ENCODE results near the gene PSMG4.
A peak's percentile ranks its signal among the peaks of the same experiment; 100 is the strongest.

The PSMG4 gene

DNA sequence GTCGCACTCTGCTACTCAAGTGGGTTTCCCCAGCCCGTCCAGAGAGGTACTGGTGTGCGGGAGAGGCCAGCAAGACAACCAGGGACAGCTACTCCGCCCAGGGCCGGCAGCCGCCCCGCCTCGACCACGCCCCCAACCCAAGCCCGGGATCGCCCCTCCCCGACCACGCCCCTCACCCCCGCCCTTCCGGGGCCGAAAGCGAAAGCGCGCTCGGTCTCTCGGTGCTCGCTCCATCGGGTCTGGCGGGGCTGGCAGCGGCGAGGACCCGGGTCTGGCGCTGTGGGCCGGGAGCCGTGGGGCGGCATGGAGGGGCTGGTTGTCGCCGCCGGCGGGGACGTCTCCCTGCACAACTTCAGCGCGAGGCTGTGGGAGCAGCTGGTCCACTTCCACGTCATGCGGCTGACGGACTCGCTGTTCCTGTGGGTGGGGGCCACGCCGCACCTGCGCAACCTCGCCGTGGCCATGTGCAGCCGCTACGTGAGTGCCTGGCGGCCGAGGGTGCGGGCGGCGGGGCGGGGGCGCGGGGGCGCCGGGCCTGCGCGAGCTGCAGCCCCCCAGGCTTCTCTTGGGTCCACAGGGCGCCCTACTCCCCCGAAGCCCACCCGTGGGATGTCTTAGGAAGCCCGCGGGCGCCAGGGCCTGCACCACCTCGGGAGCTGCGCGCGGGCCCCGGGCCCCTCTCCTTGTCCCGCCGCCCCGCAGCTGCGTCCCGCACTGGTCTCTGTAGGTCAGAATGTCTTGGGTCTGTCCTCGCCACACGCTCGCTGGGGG, at the start of gene PSMG4:
Gene PSMG4, plus strand, starts transcription at position 228 of the 771 bp plus-strand sequence. Its CDS starts 76 bp downstream, at position 304.
- peak; percentile 88 for DNase-seq (ENCODE audit: low spot score)

GRCh38 chr6:3209114-3210023, 49.4 kb upstream of the PSMG4 start:
- no peak for DNase-seq (ENCODE audit: low spot score)

DNA sequence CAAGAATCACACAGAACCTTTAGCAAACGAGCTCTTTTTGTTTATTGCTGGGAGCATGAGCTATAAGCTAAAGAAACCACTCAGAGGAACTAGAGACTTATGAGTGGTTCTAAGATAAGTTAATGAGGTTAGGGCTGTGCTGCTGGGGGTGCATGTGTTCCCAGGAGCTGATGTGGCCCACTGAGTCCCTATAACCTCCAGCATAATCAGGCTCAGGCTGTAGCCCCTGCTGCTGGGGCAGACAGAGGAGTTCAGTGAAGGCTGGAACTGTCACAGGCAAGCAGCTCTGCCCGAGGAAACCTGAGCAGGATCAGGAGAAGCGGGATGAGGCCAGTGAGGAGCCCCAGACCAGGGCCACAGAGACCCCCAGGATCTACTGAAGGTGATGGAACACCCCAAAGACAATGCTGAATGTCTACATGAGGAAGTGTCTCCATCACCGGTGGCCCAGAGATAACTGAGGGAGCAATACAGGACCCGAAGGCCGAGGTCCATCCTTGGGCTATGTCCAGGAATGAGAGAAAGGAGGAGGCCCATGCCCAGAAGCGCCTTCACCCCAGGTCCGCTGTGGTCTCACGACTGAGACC, 48.6 kb upstream of the PSMG4 start:
- no peak for DNase-seq (ENCODE audit: low spot score)

DNA sequence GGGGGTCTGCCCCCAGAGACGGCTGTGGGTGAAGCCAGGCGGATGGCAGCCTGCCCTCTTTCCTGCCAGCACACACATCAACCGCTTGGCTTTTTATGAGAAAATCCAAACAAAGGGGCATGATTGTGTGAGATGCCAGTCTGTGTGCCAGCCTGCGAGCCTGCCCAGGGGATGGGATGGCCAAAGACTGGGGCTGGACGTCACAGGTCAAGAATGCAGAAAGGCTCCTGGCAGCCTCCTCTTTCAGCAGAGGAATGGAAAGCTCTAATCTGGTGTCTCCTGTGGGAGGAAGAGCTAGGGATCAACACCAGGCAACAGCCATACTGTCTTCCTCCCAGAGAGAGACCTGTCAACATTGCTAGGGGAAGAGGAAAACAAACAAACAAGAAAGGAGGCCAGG, 47.1 kb upstream of the PSMG4 start:
- peak; percentile 91 for DNase-seq (ENCODE audit: low spot score)

DNA sequence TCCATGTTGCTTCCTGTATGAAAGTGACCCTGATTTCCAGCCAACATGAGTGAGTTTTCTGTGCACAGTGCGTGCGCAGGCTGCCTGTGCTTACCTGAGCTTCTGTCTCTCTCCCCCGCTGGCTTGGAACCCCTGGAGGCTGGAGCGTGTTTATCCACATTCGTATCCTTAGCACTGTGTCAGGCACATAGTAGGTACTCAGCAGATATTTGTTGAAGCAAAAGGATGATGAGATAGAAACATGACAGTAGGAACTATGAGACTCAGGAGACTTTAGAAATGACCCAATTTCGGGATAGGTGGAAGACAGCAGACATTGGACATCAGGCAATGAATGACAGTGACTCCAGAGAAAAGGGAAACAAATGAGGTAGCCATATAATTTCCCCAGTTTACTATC, 46.5 kb upstream of the PSMG4 start:
- no peak for DNase-seq (ENCODE audit: low spot score)

GRCh38 chr6:3213334-3213695, 45.4 kb upstream of the PSMG4 start:
- no peak for DNase-seq (ENCODE audit: low spot score)

GRCh38 chr6:3214898-3215297, 43.8 kb upstream of the PSMG4 start:
- no peak for DNase-seq (ENCODE audit: low spot score)

DNA sequence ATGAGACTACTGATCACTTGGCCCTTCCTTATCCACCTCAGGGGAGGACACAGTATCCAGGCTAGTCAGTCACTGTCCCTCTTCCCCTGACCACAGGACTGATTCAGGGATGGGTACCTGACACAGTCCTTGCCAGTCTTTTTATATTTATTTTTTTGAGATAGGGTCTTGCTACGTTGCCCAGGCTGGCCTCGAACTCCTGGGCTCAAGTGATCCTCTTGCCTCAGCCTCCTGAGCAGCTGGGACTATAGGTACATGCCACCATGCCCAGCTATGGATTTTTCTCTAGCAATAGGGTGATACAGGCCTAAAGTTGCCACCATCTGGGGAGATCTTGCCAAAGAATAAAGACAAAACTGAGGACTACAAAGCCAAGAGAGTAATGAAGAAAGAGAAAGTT, 41.5 kb upstream of the PSMG4 start:
- DNase-seq (ENCODE audit: low spot score), result no peak

GRCh38 chr6:3218266-3218665, 40.5 kb upstream of the PSMG4 start:
- no peak for DNase-seq (ENCODE audit: low spot score)

DNA sequence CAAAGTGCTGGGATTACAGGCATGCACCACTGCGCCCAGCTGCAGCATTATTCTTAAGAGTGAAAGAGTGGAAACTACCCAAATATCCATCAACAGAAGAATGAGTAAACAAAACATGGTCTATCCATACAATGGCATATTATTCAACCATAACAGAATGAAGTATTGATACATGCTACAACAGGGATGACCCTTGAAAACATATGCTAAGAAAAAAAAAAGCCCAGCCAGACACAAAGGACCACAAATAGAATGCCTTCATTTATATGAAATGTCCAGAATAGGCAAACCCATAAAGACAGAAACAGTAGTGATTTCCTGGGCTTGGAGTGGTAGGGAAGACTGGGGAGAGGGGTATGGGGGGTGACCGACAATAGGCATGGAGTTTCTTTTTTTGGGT, 38.4 kb upstream of the PSMG4 start:
- DNase-seq (ENCODE audit: low spot score), result peak; percentile 79

GRCh38 chr6:3221578-3221977, 37.2 kb upstream of the PSMG4 start:
- no peak for DNase-seq (ENCODE audit: low spot score)

DNA sequence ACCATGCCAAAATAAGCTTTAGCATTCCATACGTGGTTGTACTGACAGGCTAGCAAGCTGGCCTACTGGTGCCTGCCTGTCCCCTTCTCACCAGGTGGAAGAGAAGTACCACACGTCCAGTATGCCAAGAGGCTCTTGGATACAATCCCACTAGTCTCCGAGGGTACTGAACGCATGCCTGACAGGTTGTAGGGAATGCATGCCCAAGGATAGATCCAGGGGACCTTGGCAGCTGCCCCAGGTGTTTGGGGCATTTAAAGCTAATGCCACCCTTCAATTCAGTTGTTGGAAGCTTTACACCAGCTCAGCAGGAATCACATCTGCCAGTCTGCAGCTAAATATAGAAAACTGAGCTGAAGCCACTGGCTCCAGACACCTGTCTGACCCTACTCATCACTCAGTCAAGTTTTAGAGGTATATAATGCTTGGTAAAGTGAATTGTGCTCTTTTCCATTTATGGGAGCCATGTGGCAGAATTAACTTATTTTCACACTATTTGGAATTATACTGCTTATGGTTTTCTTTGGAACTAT, 36.2 kb upstream of the PSMG4 start:
- DNase-seq (ENCODE audit: low spot score), result no peak

- DNase-seq (ENCODE audit: low spot score), result no peak
These were observed 32.7 kb upstream of the PSMG4 start for GRCh38 chr6:3226042-3226441.

DNA sequence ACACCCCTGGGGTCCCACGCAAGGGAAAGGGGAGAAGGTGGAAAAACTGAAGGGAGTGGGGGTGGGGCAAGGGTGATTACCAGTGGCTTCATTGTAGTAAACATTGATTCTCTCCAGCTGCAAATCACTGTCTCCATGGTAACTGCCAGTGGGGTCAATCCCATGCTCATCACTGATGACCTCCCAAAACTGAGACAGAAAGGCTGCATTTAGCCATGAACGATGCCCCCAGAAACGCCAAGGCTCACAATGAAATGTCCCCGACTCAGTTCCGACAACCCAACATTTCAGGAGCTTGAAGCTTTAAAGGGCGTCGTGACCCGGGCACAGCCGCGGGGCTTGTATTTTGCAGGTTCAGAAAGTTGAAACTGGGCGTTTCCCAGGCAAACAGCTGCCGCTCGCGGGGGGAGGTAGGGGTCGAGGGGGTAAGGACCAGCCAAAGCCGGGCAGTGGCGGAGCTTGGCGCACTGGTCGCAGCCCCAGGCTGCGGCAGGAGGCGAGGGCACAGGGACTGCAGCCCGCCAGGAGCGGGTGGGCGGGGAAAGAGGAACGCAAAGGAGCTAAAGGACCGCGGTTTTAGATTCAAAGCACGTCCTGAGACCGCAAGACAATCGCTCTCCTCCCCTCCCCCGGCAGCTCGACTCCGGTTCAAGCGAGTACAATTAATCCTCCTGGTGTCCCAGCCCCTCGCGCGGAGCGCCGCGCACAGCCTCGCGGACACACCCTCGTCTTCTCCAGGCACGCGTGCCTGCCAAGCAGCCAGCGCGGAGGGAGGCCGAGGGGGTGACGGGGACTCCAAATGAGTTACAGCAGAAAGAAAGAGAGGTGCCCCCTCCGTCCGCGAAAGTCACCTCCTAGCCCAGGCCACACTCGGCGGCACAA, 32.0 kb upstream of the PSMG4 start:
- DNase-seq (ENCODE audit: low spot score), result peak; percentile 66

GRCh38 chr6:3227363-3228045, 31.2 kb upstream of the PSMG4 start, which contains the start of gene TUBB2B:
TSS of gene TUBB2B (minus strand) at chr6:3227653. CDS start at chr6:3227543, 110 bp downstream.
- peak; percentile 75 for DNase-seq (ENCODE audit: low spot score)

- no peak for DNase-seq (ENCODE audit: low spot score)
These were observed 30.6 kb upstream of the PSMG4 start for GRCh38 chr6:3228046-3228671.

- no peak for DNase-seq (ENCODE audit: low spot score)
These were observed 29.8 kb upstream of the PSMG4 start for GRCh38 chr6:3228771-3229565.

DNA sequence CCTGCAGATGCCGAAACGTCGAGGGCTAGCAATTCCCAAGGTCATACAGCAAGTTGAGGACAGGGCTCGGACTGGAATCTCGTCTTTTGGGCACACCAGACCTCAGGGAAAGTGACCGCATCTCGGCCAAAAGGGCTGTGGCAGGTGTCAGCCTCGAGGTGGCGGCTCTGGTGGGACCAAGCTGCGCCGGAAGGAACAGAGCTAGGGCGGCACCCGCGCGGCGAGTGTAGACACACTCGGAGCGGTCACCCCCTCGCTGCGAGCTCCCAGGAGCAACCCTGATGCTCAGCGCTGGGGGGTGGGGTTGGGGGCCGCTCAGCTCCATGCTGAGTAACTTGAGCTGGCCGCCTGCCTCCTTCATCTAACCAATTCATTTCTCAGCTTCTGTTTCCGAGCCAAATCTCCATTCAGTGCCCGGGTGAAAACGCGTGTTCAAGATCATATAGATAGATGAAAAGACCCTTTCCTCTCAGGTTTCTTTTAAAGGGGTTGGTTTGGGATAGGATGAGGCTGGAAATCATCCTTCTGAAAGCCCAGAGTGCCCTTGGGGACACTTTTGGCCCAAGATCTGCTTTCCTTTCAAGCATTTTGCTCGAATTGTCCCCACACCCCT, 29.1 kb upstream of the PSMG4 start:
- DNase-seq (ENCODE audit: low spot score), result no peak

- no peak for DNase-seq (ENCODE audit: low spot score)
These were observed 28.4 kb upstream of the PSMG4 start for GRCh38 chr6:3230256-3230882.
